SH-SY5Y (cell line): ENCODE data around the gene QTRT2.

Source experiments
- GATA2 ChIP-seq: IDR thresholded peaks from 2 replicates; pipeline ENCODE4 v1.6.1; 2011; ENCODE audit warnings: mild to moderate bottlenecking, low read depth, low read length
- GATA3 ChIP-seq: IDR thresholded peaks from 2 replicates; pipeline ENCODE4 v1.6.1; 2011; ENCODE audit warnings: low read depth, mild to moderate bottlenecking, low read length, moderate library complexity

DNA sequence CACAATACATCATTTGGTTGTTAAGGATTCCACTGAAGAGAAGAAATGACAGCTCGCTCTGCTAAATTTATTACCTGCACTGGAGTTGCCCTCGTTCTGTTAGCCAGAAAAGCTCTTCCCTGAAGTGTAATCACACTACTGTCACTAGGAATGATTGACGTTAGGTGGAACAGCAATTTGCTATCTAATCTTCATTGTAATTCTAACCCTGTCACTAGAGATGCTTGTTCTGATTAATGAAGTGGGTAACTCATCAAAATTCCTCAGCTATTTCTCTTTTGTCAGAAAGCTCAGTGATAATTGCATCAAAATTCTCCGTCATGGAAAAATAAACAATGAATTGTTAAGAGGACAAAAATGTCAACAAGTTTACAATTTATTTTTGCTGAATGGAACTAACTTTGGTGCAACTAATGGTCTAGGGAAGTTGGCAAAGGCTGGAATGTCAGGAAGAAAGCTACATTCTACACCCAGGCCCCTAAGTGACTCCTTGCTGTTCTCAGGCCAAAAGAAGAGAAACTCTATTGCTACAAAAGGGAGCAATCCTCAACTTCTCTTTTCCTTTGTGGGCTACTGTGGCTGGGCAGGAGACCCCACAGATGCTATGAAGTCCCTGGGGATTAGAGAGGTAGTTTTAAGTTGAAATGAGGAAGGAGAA is 34.3 kb upstream of the QTRT2 start:
- TF ChIP-seq GATA3 (no peak), GATA2 (no peak)
